ENCODE measurements around the gene FGF18. TPM values are rescaled to one million over a fixed set of nuclear protein-coding genes. Genes with fewer than 3 reads are reported as not detected.
"Not testable (repeated sequence)": the region's sequence is repeated elsewhere in the genome, so short reads cannot be mapped to it uniquely, and the experiment has no call there.

Gene FGF18
- not detected in 2 replicates for total RNA-seq

GRCh38 chr5:171418982-171419687 is at the start of gene FGF18:
FGF18 (plus strand) TSS chr5:171419647; CDS start chr5:171420200, 553 bp downstream.
- DNase-seq (ENCODE audit: low read depth in 2 of 2) = peak; percentile 26 to 48

- DNase-seq (ENCODE audit: low read depth in 2 of 2) = no peak
Measured at GRCh38 chr5:171369898-171370297, 49.5 kb upstream of the FGF18 start.

GRCh38 chr5:171370881-171371280 is 48.6 kb upstream of the FGF18 start:
- DNase-seq (ENCODE audit: low read depth in 2 of 2) = not testable (repeated sequence)

- DNase-seq (ENCODE audit: low read depth in 2 of 2) = no peak
Measured at GRCh38 chr5:171371326-171371725, 48.1 kb upstream of the FGF18 start.

- DNase-seq (ENCODE audit: low read depth in 2 of 2) = no peak
Measured at GRCh38 chr5:171379961-171380360, 39.5 kb upstream of the FGF18 start.

GRCh38 chr5:171384416-171384815 is 35.0 kb upstream of the FGF18 start:
- DNase-seq (ENCODE audit: low read depth in 2 of 2) = not testable (repeated sequence)

- not testable (repeated sequence) for DNase-seq (ENCODE audit: low read depth in 2 of 2)
Measured at GRCh38 chr5:171384999-171385398, 34.4 kb upstream of the FGF18 start.

GRCh38 chr5:171386006-171386671 is 33.3 kb upstream of the FGF18 start:
- DNase-seq (ENCODE audit: low read depth in 2 of 2) = no peak

- no peak for DNase-seq (ENCODE audit: low read depth in 2 of 2)
Measured at GRCh38 chr5:171386861-171387344, 32.5 kb upstream of the FGF18 start.

GRCh38 chr5:171387345-171387969 is 32.0 kb upstream of the FGF18 start, which contains the start of gene NPM1:
NPM1 (plus strand) TSS chr5:171387849; CDS start chr5:171387949, 100 bp downstream.
- DNase-seq (ENCODE audit: low read depth in 2 of 2) = peak; percentile 99 to 100

- DNase-seq (ENCODE audit: low read depth in 2 of 2) = peak; percentile 79 to 84
Measured at GRCh38 chr5:171387970-171388815, 31.3 kb upstream of the FGF18 start.

- DNase-seq (ENCODE audit: low read depth in 2 of 2) = no peak
Measured at GRCh38 chr5:171388816-171389168, 30.7 kb upstream of the FGF18 start.

- DNase-seq (ENCODE audit: low read depth in 2 of 2) = no peak
Measured at GRCh38 chr5:171390883-171391677, 28.4 kb upstream of the FGF18 start.

GRCh38 chr5:171391996-171392577 is 27.4 kb upstream of the FGF18 start:
- no peak for DNase-seq (ENCODE audit: low read depth in 2 of 2)

- DNase-seq (ENCODE audit: low read depth in 2 of 2) = no peak
Measured at GRCh38 chr5:171392585-171393159, 26.8 kb upstream of the FGF18 start.

GRCh38 chr5:171395042-171395441 is 24.4 kb upstream of the FGF18 start:
- DNase-seq (ENCODE audit: low read depth in 2 of 2) = no peak

GRCh38 chr5:171396583-171396982 is 22.9 kb upstream of the FGF18 start:
- DNase-seq (ENCODE audit: low read depth in 2 of 2) = not testable (repeated sequence)

- DNase-seq (ENCODE audit: low read depth in 2 of 2) = no peak
Measured at GRCh38 chr5:171397190-171397589, 22.3 kb upstream of the FGF18 start.

GRCh38 chr5:171397599-171397998 is 21.8 kb upstream of the FGF18 start:
- no peak for DNase-seq (ENCODE audit: low read depth in 2 of 2)

GRCh38 chr5:171398660-171399059 is 20.8 kb upstream of the FGF18 start:
- DNase-seq (ENCODE audit: low read depth in 2 of 2) = not testable (repeated sequence)
